Endothelial cell of umbilical vein (primary cell): ENCODE measurements around the gene HNRNPLL. TPM values are rescaled to one million over a fixed set of nuclear protein-coding genes. Genes with fewer than 3 reads are reported as not detected.

Source experiments
- BruUV-seq: library from RNA; stranded (reverse); fragments of 400-500 nt; replicated peaks from 2 replicates; lab custom pipeline; 2021; lab: Mats Ljungman, UMichigan
- CTCF ChIA-PET: fragments of 300-600, 350-600 bp; sonication (Branson Sonifier 250); formaldehyde crosslinking; loops from one replicate; lab custom pipeline; 2021; ENCODE audit warnings: antibody characterized with exemption, inconsistent platforms; lab: Charles Lee
- POLR2A ChIA-PET: fragments of 300-600, 350-600 bp; sonication (Branson Sonifier 250); formaldehyde crosslinking; loops from one replicate; lab custom pipeline; 2021; ENCODE audit warnings: antibody characterized with exemption, inconsistent platforms; lab: Charles Lee
- DNase-seq: peaks from one replicate; pipeline ENCODE4 v3.0.0-alpha.2; 2011; ENCODE audit warnings: low read depth, low spot score
- FAIRE-seq: peaks from 2 replicates; lab custom pipeline; 2011; peaks lifted over from hg19 to GRCh38; lab: Jason Lieb, UNC
- H2AFZ ChIP-seq: 2 replicates; pipeline ENCODE4 v1.6.0; 2012; ENCODE audit warnings: low read depth, low read length, control low read depth, inconsistent platforms
- H3K27ac ChIP-seq: 2 replicates; pipeline ENCODE4 v1.5.1; 2011; ENCODE audit warnings: low read depth, mild to moderate bottlenecking, control low read depth, low read length, moderate library complexity; ENCODE audit not compliant: insufficient read depth
- H3K27me3 ChIP-seq, 2 experiments: 2 replicates each; pipeline versions ENCODE4 v1.6.0 to v1.6.1; 2011; ENCODE audit warnings: low read length in 2 of 2, mixed read lengths in 1 of 2; ENCODE audit not compliant: control insufficient read depth in 2 of 2, insufficient read depth in 2 of 2
- H3K36me3 ChIP-seq, 2 experiments: 2 replicates in 1 of 2; 3 replicates in 1 of 2; pipeline ENCODE4 v1.5.1; 2011; ENCODE audit warnings: low read length in 2 of 2, mild to moderate bottlenecking in 1 of 2, moderate library complexity in 1 of 2; ENCODE audit not compliant: control insufficient read depth in 2 of 2, insufficient read depth in 2 of 2; ENCODE audit errors: extremely low read depth in 1 of 2
- H3K4me1 ChIP-seq: 3 replicates; pipeline ENCODE4 v1.5.1; 2011; ENCODE audit warnings: mild to moderate bottlenecking, low read length; ENCODE audit not compliant: control insufficient read depth, insufficient read depth; ENCODE audit errors: extremely low read depth
- H3K4me2 ChIP-seq: 2 replicates; pipeline ENCODE4 v1.6.1; 2011; ENCODE audit warnings: low read length, control low read depth, mixed read lengths; ENCODE audit not compliant: insufficient read depth
- H3K4me3 ChIP-seq, 3 experiments: fragments of 200-600 bp in 1 of 3; sonication (generic), shearing (Covaris generic) in 1 of 3; replicated peaks in 1 of 3; 2 replicates each; pipeline ENCODE4 v1.5.1; 2011 to 2016; ENCODE audit warnings: control low read depth in 3 of 3, low read length in 3 of 3, mild to moderate bottlenecking in 2 of 3, inconsistent platforms in 1 of 3, low read depth in 1 of 3, moderate library complexity in 1 of 3; ENCODE audit not compliant: insufficient read depth in 1 of 3
- H3K79me2 ChIP-seq: 2 replicates; pipeline ENCODE4 v1.6.0; 2012; ENCODE audit warnings: low read length, inconsistent platforms; ENCODE audit not compliant: control insufficient read depth, insufficient read depth
- H3K9ac ChIP-seq: replicated peaks from 2 replicates; pipeline ENCODE3; 2011; ENCODE audit warnings: low read length, control low read depth; ENCODE audit not compliant: insufficient read depth; ENCODE audit errors: extremely low read depth
- H3K9me1 ChIP-seq: replicated peaks from 3 replicates; pipeline ENCODE4 v1.6.0; 2011; ENCODE audit warnings: mild to moderate bottlenecking, low read length; ENCODE audit not compliant: control insufficient read depth, insufficient read depth; ENCODE audit errors: extremely low read depth
- H3K9me3 ChIP-seq: replicated peaks from 2 replicates; pipeline ENCODE4 v1.5.1; 2012; ENCODE audit warnings: low read length, inconsistent platforms; ENCODE audit not compliant: control insufficient read depth, insufficient read depth
- H4K20me1 ChIP-seq: replicated peaks from 2 replicates; pipeline ENCODE3; 2011; ENCODE audit warnings: mild to moderate bottlenecking, low read length; ENCODE audit not compliant: control insufficient read depth, insufficient read depth; ENCODE audit errors: extremely low read depth
- EZH2 ChIP-seq: IDR thresholded peaks from 2 replicates; pipeline ENCODE4 v1.6.1; 2012; ENCODE audit warnings: borderline replicate concordance, low read depth, mild to moderate bottlenecking, moderate library complexity, low read length, inconsistent platforms; ENCODE audit not compliant: severe bottlenecking
- GATA2 ChIP-seq: IDR thresholded peaks from 2 replicates; pipeline ENCODE4 v1.7.0; 2011; ENCODE audit warnings: low read depth, mild to moderate bottlenecking, moderate library complexity, mixed read lengths, low read length; ENCODE audit not compliant: insufficient read length, insufficient read depth
- POLR2AphosphoS5 ChIP-seq: IDR thresholded peaks from 2 replicates; pipeline ENCODE4 v1.6.1; 2012; ENCODE audit warnings: low read depth, mild to moderate bottlenecking, control low read depth, low read length, moderate library complexity; ENCODE audit not compliant: insufficient read depth
- dilution Hi-C: fragments of 300-500 bp; cut with MboI; formaldehyde crosslinking; loops from one replicate; pipeline ENCODE4 v1.15.0; 2019; ENCODE audit warnings: low sequenced_read_pairs; ENCODE audit not compliant: extremely low pct_ligation_motif_present
- intact Hi-C: fragments of 100-400 bp; cut with micrococcal nuclease; formaldehyde crosslinking; loops from one replicate; pipeline ENCODE4 v1.10.0; 2022
- polyA plus RNA-seq, 4 experiments: library from polyadenylated mRNA; depleted of rRNA in 3 of 4; stranded (reverse) in 3 of 4; unstranded in 1 of 4; fragments of >200 nt; gene quantifications; 2 replicates each; pipeline versions ENCODE4 v1.2.1 to v1.2.3, GENCODE V29; 2011 to 2012; ENCODE audit warnings: missing spikeins in 1 of 4
- total RNA-seq: library from RNA; stranded (reverse); gene quantifications from 2 replicates; pipeline ENCODE4 v1.2.3, GENCODE V29; 2021
- TF ChIP-seq, protein P1 (sequence below): IDR thresholded peaks from 2 replicates; pipeline ENCODE4 v1.6.1; 2011; ENCODE audit not compliant: insufficient read depth, insufficient read length
- TF ChIP-seq, protein P2 (sequence below), 2 donors: IDR thresholded peaks; 1 replicate in 1 of 2; 2 replicates in 1 of 2; pipeline ENCODE4 v1.5.1; 2011; ENCODE audit warnings: low read length in 2 of 2, mild to moderate bottlenecking in 2 of 2, moderate library complexity in 2 of 2, control low read depth in 1 of 2, inconsistent platforms in 1 of 2, low read depth in 1 of 2; ENCODE audit not compliant: insufficient read depth in 1 of 2; ENCODE audit errors: extremely low read depth in 1 of 2

The HNRNPLL gene
- total and polyA plus RNA-seq, 2 donors (not counting 3 experiments of a cell fraction or from before 2014, with no cell fraction given): 19.8 to 56.2 TPM

DNA sequence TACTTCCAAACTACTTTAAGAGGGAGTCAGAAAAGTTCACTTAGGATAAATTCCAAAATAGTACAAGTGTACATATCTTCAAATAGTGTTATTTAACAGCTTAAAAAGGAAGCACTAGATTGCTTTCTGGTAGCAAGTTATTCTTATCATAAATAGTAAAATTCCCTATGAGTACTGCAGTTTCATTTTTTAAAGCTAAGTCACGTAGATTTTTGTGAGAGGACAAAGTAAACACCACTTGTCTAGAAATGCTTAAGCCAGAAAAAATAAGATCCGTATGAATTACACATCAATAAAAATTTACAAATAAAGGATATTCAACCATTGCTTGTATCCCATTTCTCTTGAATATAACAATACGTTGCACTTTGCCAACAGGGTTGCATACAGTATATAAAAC is 19.2 kb downstream of the HNRNPLL start:
- H3K9me3 ChIP-seq: no peaks in the 10 kb centered on the region
- intact Hi-C loops: loop anchor here (5.0 kb wide), 1 partner anchor 266 kb away; no protein-coding TSS in a partner anchor
- H3K4me1 ChIP-seq: peaks cover 5% of the 10 kb centered on the region
- ChIA-PET POLR2A (no interaction called here), CTCF (interaction anchor here (0.7 to 3.9 kb wide), 5 partner anchors 18 to 268 kb away, joined by 3 to 58 read pairs (median 6); partner anchors contain the start of gene HNRNPLL)
- no peak overlapping the region for H2AFZ ChIP-seq
- TF ChIP-seq GATA2 (no peak), EZH2 (no peak), POLR2AphosphoS5 (no peak)
- TF ChIP-seq, protein P1, sequence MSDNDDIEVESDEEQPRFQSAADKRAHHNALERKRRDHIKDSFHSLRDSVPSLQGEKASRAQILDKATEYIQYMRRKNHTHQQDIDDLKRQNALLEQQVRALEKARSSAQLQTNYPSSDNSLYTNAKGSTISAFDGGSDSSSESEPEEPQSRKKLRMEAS: no peak
- TF ChIP-seq, protein P2, sequence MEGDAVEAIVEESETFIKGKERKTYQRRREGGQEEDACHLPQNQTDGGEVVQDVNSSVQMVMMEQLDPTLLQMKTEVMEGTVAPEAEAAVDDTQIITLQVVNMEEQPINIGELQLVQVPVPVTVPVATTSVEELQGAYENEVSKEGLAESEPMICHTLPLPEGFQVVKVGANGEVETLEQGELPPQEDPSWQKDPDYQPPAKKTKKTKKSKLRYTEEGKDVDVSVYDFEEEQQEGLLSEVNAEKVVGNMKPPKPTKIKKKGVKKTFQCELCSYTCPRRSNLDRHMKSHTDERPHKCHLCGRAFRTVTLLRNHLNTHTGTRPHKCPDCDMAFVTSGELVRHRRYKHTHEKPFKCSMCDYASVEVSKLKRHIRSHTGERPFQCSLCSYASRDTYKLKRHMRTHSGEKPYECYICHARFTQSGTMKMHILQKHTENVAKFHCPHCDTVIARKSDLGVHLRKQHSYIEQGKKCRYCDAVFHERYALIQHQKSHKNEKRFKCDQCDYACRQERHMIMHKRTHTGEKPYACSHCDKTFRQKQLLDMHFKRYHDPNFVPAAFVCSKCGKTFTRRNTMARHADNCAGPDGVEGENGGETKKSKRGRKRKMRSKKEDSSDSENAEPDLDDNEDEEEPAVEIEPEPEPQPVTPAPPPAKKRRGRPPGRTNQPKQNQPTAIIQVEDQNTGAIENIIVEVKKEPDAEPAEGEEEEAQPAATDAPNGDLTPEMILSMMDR (IDR thresholded peaks at IDR 0.05; ENCODE audit: extremely low read depth in 1 of 2, insufficient read depth in 1 of 2, low read depth in 1 of 2, low read length in 2 of 2): no peak
- H3K4me3 ChIP-seq: no peak overlapping the region
- dilution Hi-C loops: no loop called here
- H3K9ac ChIP-seq: no peak overlapping the region
- no peak overlapping the region for H3K27ac ChIP-seq
- peaks cover 37% of the 10 kb centered on the region for H3K79me2 ChIP-seq
- FAIRE-seq (no peak), DNase-seq (no peak)
- H3K36me3 ChIP-seq: peaks cover 2 to 18% of the 10 kb centered on the region in 2 experiments
- H4K20me1 ChIP-seq: no peaks in the 10 kb centered on the region
- no peak overlapping the region for H3K4me2 ChIP-seq
- no peaks in the 10 kb centered on the region for H3K9me1 ChIP-seq
- BruUV-seq: no TSS peak
- no peaks in the 10 kb centered on the region for H3K27me3 ChIP-seq
